Immature natural killer cell (primary cell): ENCODE measurements around the gene ZBTB9. TPM values are rescaled to one million over a fixed set of nuclear protein-coding genes. Genes with fewer than 3 reads are reported as not detected.

ENCODE experiments used
- DNase-seq, 3 donors: peaks; one replicate each; pipeline ENCODE4 v3.0.0; 2022; ENCODE audit warnings: mixed read lengths in 1 of 3
- H3K27ac Mint-ChIP-seq, 6 donors: one replicate each; pipeline ENCODE4 v1.8.0; 2020; ENCODE audit warnings: mixed read lengths in 6 of 6, mild to moderate bottlenecking in 5 of 6, inconsistent platforms in 4 of 6, moderate library complexity in 3 of 6
- H3K27me3 Mint-ChIP-seq, 3 donors: one replicate each; pipeline ENCODE4 v1.8.0; 2020 to 2021; ENCODE audit warnings: low read depth in 3 of 3, mild to moderate bottlenecking in 3 of 3, mixed read lengths in 3 of 3, moderate library complexity in 3 of 3, inconsistent platforms in 1 of 3
- H3K36me3 Mint-ChIP-seq, 3 donors: one replicate each; pipeline ENCODE4 v1.8.0; 2020; ENCODE audit warnings: mixed read lengths in 3 of 3, inconsistent platforms in 2 of 3, mild to moderate bottlenecking in 2 of 3
- H3K4me1 Mint-ChIP-seq, 2 donors: one replicate each; pipeline ENCODE4 v1.8.0; 2020; ENCODE audit warnings: inconsistent platforms in 2 of 2, mild to moderate bottlenecking in 2 of 2, mixed read lengths in 2 of 2, moderate library complexity in 1 of 2
- H3K4me3 Mint-ChIP-seq, 5 donors: one replicate each; pipeline ENCODE4 v1.8.0; 2020; ENCODE audit warnings: mild to moderate bottlenecking in 5 of 5, mixed read lengths in 5 of 5, inconsistent platforms in 3 of 5, moderate library complexity in 3 of 5
- H3K9me3 Mint-ChIP-seq, 6 donors: one replicate each; pipeline ENCODE4 v1.8.0; 2020; ENCODE audit warnings: mild to moderate bottlenecking in 6 of 6, mixed read lengths in 6 of 6, inconsistent platforms in 4 of 6, moderate library complexity in 3 of 6
- polyA plus RNA-seq, 3 donors: library from polyadenylated mRNA; unstranded; fragments of 300-500 nt; fragmentation: Illumina TruSeq; gene quantifications; one replicate each; pipeline ENCODE4 v1.2.3, GENCODE V29; 2021

Gene ZBTB9
- polyA plus RNA-seq, 3 donors from 2014 or later = 1.2 to 7.0 (median 3.0) TPM

DNA sequence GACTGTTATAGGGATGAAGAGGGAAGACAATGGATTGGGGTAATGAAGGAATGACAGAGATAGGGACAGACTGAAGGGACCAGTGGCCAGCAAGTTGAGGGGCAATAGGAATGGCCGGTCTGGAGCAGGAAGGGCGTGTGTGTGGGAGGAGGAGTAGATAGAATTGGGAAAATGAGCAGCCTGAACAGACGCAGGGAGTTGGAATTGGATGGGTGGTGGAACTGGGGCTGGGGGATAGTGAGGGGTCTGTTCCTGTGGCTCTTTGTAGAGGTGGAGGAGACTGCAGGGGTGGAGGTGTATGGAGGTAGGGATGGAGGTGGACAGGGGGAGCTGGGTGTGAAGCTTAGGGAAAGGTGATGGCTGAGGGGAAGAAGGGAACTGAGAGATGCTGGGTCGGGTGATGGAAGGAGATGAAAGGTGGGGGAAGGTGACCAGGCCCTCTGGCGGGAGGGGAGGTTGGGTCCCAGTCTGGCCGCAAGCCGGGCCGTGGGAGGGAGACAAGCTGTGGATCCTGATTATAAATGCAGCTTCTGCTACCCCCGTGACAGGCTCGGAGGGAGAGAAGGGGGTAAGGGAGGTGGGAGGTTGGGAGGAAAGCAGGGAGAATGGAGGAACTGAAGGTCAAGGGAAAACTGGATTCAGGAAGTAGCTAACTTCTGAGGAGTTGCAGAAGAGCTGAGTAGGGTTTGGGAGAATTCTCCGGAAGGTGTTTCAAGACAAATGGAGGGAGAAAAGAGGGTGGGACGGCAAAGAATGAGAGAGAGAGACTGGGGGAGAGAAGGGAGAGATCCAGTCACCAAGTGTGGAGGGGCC is 29.3 kb upstream of the ZBTB9 start:
- Mint-ChIP-seq H3K36me3 (no peaks in the 10 kb centered on the region), H3K4me3 (peak overlapping the region; percentile 81 to 97 (median 94)), H3K27me3 (peaks cover 15 to 33% (median 21%) of the 10 kb centered on the region in 3 donors), H3K9me3 (no peaks in the 10 kb centered on the region), H3K4me1 (peaks cover 61 to 68% of the 10 kb centered on the region in 2 donors), H3K27ac (peak overlapping the region; percentile 92 to 99 (median 96))
- no peak for DNase-seq

DNA sequence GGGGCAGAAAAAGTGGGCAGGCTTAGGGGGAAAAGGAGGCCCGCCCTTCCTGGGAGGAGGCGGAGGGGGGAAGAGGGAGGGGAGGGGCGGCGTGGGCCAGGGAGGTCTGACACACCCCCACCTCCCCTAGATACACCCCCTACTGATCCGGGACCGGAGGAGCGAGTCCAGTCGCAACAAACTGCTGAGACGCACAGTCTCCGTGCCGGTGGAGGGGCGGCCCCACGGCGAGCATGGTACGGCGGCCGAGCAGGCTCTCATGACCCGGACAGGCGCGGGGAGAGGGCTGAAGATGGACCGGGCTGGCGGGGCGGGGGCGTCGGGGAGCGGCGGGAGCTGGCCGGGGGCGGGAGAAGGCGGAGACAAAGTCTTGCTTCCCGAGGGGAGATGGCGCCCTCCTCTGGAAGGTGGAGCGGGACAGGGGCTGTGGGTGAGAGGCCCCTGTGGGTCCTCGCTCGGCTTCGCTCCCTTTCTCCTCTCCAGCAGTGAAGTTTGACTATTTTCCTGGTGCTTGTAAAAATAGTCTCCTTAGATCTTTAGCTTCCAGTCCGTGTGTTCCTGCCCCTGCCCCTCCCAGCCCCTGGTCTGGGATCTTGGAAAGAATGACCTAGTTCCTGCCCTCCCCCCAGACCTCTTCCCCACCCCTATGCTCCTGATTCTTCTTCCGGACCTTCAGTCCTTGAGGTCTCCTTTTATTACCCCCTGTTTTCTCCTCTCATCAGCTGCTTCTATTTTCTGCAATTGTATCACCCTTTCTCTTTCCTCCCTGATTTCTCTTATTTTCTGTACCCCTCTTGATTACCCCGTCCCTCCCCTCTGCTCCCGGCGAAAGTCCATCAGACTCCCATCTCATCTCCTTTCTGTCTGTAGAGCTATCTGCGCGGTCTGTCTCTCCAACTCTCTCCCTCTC is 28.5 kb upstream of the ZBTB9 start:
- peak; percentile 77 to 78 (median 78) for DNase-seq
- Mint-ChIP-seq H3K27ac (peak overlapping the region; percentile 92 to 99 (median 96)), H3K4me1 (peaks cover 68 to 77% of the 10 kb centered on the region in 2 donors), H3K27me3 (peaks cover 16 to 34% (median 21%) of the 10 kb centered on the region in 3 donors), H3K36me3 (no peaks in the 10 kb centered on the region), H3K4me3 (peak overlapping the region; percentile 81 to 97 (median 94)), H3K9me3 (no peaks in the 10 kb centered on the region)

DNA sequence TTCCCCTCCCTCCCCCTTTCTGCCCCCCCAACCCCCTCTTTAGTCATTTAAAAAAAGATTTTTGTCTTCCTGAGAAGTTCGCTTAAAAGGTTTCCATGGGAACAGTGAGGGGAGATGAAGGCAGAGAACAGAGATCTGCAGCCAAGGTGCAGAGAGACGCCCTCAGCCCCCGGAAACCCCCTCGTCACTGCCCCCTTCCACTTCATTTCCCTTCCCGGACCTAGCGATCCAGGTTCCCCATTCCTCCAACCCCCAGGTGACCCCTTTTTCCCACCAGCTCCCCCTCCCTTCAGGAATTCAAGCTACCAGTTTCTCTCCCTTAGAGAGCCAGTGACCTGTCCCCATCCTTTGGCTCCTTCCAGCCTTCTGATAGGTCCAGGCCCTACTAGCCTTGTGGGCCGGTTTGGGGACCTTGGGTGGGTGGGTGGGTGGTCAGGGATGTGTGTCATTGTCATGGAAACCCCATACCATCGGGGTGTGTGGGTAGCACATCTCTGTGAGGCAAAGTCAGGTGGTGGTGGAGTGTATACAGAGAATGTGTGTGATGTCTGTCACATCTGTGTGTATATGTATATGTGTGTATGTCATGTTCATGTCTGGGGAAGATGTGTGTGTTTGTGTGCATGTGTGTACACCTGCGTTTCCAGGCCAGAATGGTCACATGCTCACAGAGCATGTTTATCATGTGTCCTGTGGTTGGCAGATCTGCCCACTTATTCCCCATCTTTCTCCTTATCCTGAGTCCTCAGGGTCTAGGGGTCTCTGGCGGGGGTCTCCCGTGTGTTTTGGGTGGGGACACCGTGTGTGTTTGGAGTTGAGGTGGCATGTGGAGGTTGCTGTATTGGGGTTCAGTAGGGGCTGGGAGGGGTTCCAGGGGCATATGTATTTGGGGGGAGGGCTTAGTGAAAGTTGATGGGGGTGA is 27.5 kb upstream of the ZBTB9 start:
- Mint-ChIP-seq H3K4me3 (peak overlapping the region; percentile 81 to 97 (median 94)), H3K27ac (peak overlapping the region; percentile 92 to 99 (median 96)), H3K9me3 (no peaks in the 10 kb centered on the region), H3K4me1 (peaks cover 76 to 77% of the 10 kb centered on the region in 2 donors), H3K36me3 (no peaks in the 10 kb centered on the region), H3K27me3 (peaks cover 17 to 35% (median 21%) of the 10 kb centered on the region in 3 donors)
- peak; percentile 58 to 62 (median 61) for DNase-seq

DNA sequence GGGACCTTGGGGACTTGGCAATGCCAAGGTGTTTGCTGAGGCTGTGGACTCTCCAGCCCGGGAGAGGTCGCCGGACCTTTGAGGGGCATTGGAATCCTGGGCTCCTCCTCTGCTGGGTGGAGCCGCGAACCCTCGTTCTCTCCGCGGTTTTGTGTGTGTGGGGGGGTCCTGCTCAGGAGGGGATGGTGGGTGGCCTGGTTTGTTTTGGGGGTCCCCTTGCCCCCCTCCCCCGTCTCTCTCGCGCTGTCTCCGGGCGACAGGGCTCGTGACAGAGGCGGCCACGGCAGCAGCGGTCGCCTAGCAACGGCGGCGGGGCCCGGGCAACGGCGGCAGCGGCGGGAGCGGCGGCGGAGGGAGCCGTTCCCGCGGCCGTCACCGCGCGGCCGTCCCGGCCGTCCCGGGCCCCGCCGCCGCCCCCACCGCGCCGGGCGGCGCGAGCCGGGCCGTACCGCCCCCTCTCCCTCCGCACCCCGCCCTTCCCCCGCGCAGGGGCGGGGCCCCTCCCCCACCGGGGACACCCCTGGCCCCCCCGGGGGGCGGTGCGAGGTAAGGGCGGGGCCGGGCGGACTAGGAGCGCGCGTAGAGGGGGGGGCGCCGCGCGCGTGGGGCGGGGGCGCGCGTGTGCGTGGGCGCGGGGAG is 26.7 kb upstream of the ZBTB9 start:
- Mint-ChIP-seq H3K9me3 (no peaks in the 10 kb centered on the region), H3K4me3 (peak overlapping the region; percentile 90 to 97 (median 94)), H3K4me1 (peaks cover 84 to 85% of the 10 kb centered on the region in 2 donors), H3K27ac (peak overlapping the region; percentile 91 to 99 (median 97)), H3K36me3 (no peaks in the 10 kb centered on the region), H3K27me3 (peaks cover 17 to 35% (median 21%) of the 10 kb centered on the region in 3 donors)
- peak; percentile 68 to 71 (median 69) for DNase-seq

DNA sequence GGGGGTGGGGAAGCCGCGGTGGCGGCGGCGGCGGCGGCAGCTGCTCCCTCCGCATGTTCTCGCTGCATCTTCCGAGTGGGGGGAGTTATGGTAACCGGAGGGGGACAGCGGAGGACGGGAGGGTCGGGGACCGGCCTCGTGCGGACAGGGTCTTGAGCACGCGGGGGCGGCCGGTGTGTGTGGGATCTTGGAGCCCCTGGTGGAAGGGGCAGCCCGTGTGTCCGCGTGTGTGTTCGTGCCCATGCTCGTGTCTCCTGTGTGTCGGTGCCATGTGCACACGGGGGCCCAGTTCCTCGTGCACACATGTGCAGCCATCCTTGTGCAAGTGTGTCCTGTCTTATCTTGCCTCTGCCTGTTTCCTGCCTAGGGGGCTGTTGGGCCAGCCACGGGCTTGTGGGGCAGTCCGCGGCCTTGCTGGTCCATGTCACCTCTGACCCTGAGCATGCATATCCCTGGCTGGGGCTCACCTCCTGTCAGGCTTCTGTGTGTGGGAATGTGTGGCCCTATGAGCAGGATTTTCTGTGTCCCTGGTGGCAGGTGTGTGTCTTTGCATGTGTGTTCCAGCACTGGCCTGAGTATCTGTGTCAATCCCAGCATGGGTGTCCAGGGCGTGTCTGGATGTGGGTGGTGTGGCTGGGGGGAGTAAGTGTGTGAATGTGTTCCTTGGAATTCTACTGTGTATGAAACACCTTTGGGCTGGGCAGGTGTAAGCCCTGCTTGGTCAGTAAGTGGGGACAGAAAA is 26.0 kb upstream of the ZBTB9 start:
- no peaks in the 10 kb centered on the region for H3K9me3 Mint-ChIP-seq
- H3K27ac Mint-ChIP-seq = peak overlapping the region; percentile 87 to 98 (median 96)
- H3K4me1 Mint-ChIP-seq = peaks cover 89 to 91% of the 10 kb centered on the region in 2 donors
- H3K27me3 Mint-ChIP-seq = peaks cover 17 to 35% (median 21%) of the 10 kb centered on the region in 3 donors
- peak overlapping the region; percentile 89 to 95 (median 92) for H3K4me3 Mint-ChIP-seq
- peak; percentile 37 to 42 (median 40) for DNase-seq
- no peaks in the 10 kb centered on the region for H3K36me3 Mint-ChIP-seq

DNA sequence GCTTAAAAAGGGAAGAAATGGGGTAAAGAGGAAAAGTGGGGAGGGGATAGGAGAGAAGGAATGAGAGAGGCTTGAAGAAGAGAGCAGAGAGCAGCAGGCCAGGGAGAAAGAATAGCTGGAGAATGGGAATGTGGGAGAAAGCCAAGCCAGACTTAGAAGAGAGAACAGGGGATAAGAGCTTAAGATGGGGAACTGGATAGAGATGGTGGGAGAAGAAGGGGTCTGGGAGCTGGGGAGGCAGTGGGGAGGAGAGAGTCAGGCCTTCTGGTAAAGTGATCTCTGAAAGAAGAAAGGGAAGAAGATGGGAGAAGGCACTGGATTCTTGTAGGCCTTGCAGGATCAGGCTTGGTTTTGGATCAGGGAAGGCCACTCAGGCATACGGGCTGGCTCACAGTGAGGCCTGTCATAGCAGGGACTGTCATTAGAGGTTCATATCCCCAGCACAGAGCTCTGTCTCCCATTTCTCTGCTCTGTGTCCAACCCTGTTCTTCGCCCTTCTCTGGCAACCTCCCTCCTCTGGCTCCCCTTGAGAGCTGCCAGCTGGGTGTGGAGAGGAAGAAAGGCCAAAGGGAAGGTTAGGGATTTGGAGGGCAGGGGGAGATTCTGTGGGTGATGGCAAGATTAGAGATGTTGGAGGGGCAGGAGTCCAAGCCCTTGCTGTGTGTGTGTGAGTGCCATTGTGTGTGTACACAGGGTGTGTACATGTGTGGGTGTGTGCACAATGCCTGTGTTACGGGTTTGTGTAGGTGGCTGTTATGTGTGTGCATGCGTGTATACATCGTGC is 25.2 kb upstream of the ZBTB9 start:
- DNase-seq = no peak
- peaks cover 82 to 85% of the 10 kb centered on the region in 2 donors for H3K4me1 Mint-ChIP-seq
- H3K27ac Mint-ChIP-seq = peak overlapping the region; percentile 87 to 98 (median 96)
- H3K36me3 Mint-ChIP-seq = no peaks in the 10 kb centered on the region
- H3K9me3 Mint-ChIP-seq = no peaks in the 10 kb centered on the region
- H3K27me3 Mint-ChIP-seq = peaks cover 16 to 34% (median 21%) of the 10 kb centered on the region in 3 donors
- peak overlapping the region; percentile 89 to 95 (median 92) for H3K4me3 Mint-ChIP-seq

DNA sequence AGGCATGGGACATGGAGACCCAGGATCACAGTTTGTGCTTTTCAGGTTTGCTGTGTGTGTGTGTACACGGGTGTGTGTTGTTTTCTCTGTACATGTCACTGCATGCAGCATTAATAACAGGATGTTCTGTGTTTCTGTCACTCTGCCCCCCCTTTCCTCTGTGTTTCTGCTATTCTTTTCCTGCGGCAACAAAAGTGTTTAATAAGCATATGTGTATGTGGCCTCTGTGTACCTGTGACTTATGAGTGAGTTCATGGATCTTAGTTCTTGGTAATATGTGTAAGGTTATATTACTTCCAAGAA is 24.7 kb upstream of the ZBTB9 start:
- Mint-ChIP-seq H3K4me1 (peaks cover 76 to 80% of the 10 kb centered on the region in 2 donors), H3K27me3 (peaks cover 15 to 31% (median 21%) of the 10 kb centered on the region in 3 donors), H3K36me3 (no peaks in the 10 kb centered on the region), H3K4me3 (peak overlapping the region; percentile 89 to 95 (median 92)), H3K9me3 (no peaks in the 10 kb centered on the region), H3K27ac (peak overlapping the region; percentile 87 to 98 (median 96))
- peak in 1 of 3 donors; percentile 39 for DNase-seq

DNA sequence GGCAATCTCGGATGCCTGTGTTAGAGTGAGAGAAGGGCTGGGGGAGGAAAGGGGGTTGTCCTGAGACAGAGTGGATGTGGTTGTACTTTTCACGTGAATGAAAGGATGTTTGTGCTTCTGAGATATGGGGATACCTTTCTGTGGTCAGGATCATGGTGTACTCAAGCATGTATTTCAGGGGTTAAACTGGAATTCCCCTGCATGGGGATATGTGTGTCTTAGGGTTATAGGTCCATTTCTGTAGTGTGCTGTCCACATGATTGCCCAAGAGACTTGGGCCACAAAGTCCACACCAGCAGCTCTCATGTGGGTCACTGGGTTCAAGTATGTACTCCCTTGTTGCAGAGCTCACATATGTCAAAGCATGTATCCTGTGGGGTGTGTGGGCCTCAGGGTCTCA is 24.0 kb upstream of the ZBTB9 start:
- peaks cover 0 to 3% (median 2%) of the 10 kb centered on the region in 3 donors for H3K36me3 Mint-ChIP-seq
- H3K4me3 Mint-ChIP-seq = peak overlapping the region; percentile 39 to 95 (median 92)
- no peak for DNase-seq
- no peaks in the 10 kb centered on the region for H3K9me3 Mint-ChIP-seq
- H3K27ac Mint-ChIP-seq = peak overlapping the region; percentile 87 to 98 (median 96)
- peaks cover 70 to 74% of the 10 kb centered on the region in 2 donors for H3K4me1 Mint-ChIP-seq
- peaks cover 17 to 32% (median 19%) of the 10 kb centered on the region in 3 donors for H3K27me3 Mint-ChIP-seq

DNA sequence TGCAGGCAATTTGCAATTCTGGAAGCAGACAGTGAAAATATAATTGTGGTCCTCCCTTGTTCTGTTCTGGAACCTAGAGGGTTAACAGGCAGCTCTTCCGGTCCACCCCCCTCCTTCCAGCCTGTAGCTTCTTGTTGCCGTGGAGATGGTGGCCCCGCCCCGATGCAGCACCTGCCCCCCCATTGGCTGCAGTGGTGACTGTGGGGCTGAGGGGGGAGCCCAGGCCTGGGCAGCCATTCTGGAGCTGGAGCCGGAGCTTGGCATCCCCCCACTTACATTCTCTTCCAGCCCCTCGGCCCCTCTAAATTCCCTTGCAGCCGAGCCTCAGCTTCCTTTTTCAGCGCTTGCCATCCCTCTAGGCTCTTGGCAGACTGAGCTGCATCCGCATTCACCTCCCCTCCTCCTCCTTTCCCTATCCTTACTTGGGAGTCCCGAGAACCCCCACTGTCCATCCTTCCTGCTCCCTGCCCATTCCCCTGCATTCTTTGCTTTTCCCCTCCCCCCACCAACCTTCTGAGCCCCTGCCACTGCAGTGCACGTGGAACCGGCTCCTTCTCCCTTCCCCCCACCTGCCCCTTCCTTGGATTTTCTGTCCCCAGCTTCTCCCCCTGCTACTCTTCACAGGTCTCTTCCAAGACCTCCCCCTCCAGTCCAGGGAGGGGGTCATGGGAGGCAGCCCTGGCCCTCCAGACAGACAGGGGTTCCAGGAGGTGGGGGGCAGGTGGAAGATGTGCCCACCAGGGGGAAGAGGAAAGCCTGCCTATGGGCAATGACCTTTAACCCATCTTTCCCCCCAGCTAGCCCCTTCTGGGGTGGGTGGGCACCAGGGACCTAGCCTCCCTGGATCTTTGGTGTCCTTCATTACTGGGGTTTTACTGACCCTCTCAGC is 23.1 kb upstream of the ZBTB9 start:
- H3K4me3 Mint-ChIP-seq = peak overlapping the region; percentile 74 to 95 (median 90)
- peaks cover 62 to 65% of the 10 kb centered on the region in 2 donors for H3K4me1 Mint-ChIP-seq
- peaks cover 7 to 12% (median 10%) of the 10 kb centered on the region in 3 donors for H3K36me3 Mint-ChIP-seq
- H3K9me3 Mint-ChIP-seq = no peaks in the 10 kb centered on the region
- peak overlapping the region; percentile 87 to 98 (median 96) for H3K27ac Mint-ChIP-seq
- H3K27me3 Mint-ChIP-seq = peaks cover 17 to 27% (median 19%) of the 10 kb centered on the region in 3 donors
- DNase-seq = peak; percentile 83 to 85 (median 85)

DNA sequence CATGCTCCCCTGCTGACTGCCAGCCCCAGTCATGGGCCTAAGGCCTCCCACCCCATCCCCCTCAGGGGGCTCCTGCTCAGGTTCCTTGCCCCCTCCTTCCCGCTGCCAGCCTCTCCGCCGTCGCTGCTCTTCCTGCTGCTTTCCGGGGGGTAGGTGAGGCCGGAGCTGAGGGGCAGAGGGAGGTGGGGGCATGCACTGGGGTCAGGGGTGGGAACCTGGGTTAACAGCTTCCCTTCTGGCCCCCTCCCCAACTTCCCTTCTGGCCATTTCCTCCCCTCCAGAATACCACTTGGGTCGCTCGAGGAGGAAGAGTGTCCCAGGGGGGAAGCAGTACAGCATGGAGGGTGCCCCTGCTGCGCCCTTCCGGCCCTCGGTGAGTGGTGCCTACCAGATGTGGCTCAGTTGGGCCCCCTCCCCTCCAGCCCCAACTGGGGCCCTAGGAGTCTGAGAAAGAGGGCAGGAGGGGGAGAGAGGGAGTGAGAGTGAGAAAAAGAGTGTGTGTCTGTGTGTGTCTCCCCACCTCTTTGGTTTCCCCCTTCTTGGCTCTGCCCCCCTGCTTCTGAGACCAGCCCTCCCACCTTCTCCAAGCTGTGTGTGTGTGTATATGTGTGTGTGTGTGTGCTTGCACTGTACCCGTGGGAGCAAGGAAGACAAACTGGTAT is 22.4 kb upstream of the ZBTB9 start:
- Mint-ChIP-seq H3K4me3 (peak overlapping the region; percentile 40 to 81 (median 72)), H3K36me3 (peaks cover 7 to 20% (median 10%) of the 10 kb centered on the region in 3 donors), H3K27me3 (peaks cover 12 to 23% (median 18%) of the 10 kb centered on the region in 3 donors), H3K27ac (peak overlapping the region in 5 of 6 donors; percentile 40 to 98 (median 82)), H3K9me3 (no peaks in the 10 kb centered on the region), H3K4me1 (peaks cover 54 to 58% of the 10 kb centered on the region in 2 donors)
- DNase-seq = peak in 1 of 3 donors; percentile 16
